Hematopoietic multipotent progenitor cell treated with erythropoietin and hydrocortisone succinate and interleukin-3 and kit ligand, for 8 days (in vitro differentiated cells): ENCODE results near the gene KCNH4.
A peak's percentile ranks its signal among the peaks of the same experiment; 100 is the strongest.
"Not testable (repeated sequence)": the region's sequence is repeated elsewhere in the genome, so short reads cannot be mapped to it uniquely, and the experiment has no call there.

Experiments
- DNase-seq: peaks from one replicate; pipeline ENCODE4 v3.0.0-alpha.2; 2015

Gene KCNH4

DNA sequence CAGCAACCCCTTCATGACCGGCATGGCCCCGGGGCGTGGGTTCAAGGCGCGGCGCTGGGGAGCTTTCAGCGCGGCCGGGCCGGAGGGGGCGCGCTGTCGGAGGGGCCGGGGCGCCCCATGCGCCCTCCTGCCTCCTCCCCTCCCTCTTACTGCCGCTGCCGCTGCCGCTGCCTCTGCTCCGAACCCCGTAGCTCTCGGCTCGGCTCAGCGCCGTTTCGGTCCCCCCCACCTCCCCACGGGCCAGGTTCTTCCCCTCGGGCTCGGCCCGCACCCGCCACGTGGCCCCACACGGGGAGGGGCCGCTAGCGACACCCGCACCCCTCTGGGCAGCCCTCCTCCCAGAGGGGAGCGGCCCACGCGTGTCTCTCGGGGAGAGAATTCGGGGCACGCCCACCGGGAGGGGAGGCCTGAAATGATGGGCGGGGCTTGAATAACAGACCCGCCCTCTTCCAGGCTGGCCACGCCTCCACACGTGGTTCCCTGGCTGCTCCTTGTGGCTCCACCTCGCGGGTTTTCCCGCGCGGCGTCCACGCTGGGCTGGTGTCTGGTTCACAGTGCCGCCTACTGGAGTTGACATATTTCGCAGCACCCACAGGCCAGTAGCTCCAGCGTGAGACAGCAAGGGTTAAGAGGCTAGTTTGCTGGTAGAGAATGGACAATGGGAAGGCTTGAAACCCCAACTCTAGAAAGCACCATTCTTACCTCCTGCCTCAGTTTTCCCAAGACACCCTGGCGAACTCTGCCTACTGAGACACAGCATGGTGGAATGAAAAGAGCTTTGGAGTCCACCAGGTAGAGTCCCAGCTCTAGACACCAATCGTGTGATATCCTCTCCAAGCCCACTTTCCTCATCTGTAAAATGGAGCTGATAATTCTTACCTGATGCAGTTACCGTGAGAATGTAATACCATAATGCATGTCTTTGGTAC is at the start of gene KCNH4:
Gene KCNH4, minus strand, starts transcription at position 221 of the 929 bp plus-strand sequence. Its CDS starts 197 bp downstream, at position 24.
- peak; percentile 90 for DNase-seq

DNA sequence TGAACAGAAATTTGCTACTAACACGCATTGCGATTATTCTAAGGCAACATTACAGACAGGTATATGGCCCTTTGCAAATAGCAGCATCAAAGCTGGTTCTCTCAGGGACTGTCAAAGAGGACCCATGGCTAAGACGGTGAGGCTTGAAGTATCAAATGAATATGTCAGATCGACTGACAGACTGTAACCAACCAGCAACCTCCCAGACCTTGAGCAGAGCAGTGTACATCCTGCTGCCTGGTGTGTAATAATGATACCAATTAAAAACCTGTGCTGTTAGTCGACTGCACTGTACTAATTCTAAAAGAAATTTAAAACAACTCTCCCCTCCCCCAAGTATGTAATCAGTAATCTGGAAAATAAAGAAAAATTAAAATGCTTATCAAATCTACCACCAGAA is 49.3 kb upstream of the KCNH4 start:
- DNase-seq: no peak

- no peak for DNase-seq
Measured at GRCh38 chr17:42227849-42228700, 47.1 kb upstream of the KCNH4 start.

DNA sequence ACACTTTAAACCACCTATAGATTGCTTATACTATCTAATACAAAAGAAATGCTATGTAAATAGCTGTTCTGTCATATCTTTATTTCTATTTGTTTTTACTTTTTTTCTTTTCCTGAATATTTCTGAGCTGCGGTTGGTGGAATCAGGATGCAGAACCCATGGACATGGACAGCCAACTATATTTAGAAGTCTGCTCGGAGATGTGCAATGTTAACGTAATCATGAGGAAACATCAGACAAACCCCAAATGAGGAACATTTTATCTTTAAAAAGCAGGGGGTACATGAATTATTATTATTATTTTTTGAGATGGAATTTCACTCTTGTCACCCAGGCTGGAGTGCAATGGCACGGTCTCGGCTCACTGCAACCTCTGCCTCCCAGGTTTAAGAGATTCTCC is 44.7 kb upstream of the KCNH4 start:
- no peak for DNase-seq

DNA sequence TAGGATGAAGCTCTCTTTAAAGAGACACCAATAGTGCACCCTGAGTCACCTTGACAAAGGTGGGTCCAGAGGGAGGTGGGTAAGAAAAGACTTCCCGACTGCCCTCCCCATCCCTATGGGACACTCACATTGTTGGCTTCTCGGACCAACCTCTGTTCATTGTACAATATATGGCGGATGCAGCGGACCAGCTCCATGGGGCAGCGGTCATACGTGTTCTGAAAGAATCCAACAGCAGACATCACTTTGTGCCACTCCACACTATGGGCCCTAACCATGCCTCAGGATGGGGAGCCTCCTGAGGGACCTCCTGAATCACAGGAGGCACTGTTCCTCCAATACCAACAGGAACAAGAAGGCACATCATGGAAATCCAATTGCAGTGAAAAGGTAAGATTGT is 43.7 kb upstream of the KCNH4 start:
- no peak for DNase-seq

DNA sequence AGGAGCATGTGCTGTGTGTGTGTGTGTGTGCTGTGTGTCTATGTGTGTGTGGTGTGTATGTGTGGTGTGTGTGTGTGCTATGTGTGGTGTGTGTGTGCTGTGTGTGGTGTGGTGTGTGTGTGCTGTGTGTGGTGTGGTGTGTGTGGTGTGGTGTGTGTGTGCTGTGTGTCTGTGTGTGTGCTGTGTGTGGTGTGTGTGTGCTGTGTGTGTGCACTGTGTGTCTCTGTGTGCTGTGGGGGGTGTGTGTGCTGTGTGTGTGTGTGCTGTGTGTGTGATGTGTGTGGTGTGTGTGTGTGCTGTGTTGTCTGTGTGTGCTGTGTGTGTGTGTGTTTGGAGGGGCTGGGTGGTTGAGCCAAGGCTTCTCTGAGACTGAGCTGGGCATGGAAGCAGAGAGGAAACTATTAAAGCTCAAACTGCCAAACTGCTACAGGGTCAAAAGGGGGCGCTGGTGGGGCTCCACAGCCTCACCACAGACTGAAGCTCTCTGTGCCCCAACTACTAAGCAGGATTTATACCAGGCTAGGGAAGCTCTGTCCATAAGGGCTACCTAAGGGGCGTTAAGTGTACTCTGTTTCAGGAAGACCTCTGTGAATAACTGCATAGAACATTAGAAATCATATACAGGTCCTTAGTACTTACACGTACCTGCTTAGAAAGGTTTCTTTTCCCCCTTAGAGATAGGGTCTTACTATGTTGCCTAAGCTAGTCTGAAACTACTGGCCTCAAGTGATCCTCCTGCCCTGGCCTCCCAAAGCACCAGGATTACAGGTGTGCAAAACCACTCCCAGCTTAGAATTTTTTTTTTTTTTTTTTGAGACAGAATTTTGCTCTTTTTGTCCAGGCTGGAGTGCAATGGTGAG is 41.2 kb upstream of the KCNH4 start:
- peak; percentile 79 for DNase-seq

DNA sequence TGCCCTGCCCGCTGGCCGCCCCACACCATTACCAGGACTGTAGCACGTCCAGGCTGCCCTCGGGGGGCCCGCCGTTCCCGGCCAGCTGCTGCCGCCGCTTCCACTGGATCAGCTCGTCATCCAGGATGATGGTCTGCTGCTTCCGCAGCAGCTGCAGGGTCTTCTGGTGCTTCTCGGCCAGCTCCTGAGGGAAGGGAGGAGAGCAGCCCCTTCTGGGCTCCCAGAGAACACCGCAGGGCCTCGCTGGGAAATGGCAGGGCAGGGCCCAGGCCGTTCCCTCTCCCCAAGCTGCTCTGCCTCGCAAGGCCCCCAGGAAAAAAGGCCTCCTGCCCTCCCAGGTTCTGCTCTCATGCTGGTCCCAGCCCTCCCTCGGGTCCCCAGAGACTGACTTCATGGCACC is 38.3 kb upstream of the KCNH4 start:
- DNase-seq: not testable (repeated sequence)

DNA sequence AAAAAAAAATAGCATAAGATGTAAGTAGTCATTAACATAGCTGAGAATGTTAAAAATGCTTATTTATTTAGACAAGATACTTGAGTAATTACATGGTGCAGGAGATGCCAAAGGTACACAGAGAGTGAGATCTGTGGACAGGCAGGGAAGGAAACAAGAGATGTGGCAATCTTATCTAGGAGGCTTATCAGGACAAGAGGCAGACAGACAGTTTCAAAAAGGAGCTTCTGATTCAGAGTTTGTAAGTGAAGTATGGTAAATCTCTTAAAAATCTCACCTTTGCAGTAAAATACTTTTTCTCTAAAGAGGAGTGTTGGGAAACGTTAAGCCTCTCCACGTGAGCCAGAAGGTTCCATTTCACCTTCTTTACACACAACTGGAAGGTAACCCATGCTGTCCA is 33.2 kb upstream of the KCNH4 start:
- no peak for DNase-seq

- DNase-seq: no peak
Measured at GRCh38 chr17:42212382-42212781, 31.4 kb upstream of the KCNH4 start.

DNA sequence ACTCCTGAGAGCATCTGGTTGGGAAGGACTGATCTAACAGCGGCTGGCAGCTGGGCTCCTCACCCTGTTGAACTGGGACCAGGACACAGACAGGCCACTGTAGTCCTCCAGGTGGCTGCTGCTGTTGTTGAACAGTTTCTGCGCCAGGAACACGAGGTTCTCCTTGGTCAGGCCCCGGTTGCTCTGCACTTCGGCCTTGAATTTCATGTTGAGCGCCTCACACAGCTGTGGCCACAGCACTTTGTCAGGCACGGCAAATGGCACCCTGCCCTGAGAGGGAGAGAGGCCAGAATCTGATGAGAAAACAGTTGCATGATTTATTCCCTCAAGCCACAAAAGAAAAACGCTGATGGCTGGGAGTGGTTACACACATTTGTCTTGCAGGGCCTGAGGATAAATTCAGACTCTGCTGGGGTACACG is 31.0 kb upstream of the KCNH4 start:
- DNase-seq: not testable (repeated sequence)

DNA sequence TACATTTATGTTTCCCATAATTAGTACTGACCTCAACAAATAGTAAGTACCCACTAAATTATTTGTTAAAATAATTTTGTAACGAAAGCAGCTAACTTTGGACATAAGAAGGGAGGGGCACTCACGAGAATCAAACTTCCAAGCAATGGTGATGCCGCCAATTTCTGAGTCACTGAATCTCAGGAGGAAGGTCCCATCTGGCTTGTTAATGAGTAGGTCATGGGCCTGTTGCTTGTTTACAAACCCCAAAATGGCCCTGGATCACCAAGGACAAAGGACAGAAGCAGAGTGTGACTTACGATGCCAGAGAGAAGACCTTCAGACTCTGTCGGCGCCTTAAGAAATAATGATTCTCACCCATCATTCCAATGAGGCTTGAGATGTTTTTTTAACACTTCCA is 29.1 kb upstream of the KCNH4 start:
- no peak for DNase-seq

GRCh38 chr17:42206153-42206612 is 25.2 kb upstream of the KCNH4 start:
- not testable (repeated sequence) for DNase-seq

GRCh38 chr17:42203354-42203753 is 22.4 kb upstream of the KCNH4 start:
- no peak for DNase-seq

DNA sequence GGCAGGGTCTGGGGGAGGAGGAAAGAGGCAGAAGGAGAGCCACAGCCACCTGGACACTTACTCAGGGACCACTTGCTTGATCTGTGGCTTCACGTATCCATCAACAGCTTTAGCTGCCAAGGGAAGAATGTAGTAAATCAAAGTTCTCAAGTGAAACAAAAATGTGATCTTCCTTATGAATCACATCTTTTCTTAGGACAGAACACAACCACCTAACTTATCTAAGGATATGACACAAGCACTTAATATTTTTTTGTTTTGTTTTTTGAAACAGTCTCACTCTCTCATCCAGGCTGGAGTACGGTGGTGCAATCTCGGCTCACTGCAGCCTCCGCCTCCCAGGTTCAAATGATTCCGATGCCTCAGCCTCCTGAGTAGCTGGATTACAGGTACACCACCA is 21.8 kb upstream of the KCNH4 start:
- no peak for DNase-seq

- no peak for DNase-seq
Measured at GRCh38 chr17:42202159-42202558, 21.2 kb upstream of the KCNH4 start.

- no peak for DNase-seq
Measured at GRCh38 chr17:42201458-42201772, 20.5 kb upstream of the KCNH4 start.

- no peak for DNase-seq
Measured at GRCh38 chr17:42200706-42201457, 19.9 kb upstream of the KCNH4 start.

GRCh38 chr17:42199416-42200011 is 18.6 kb upstream of the KCNH4 start:
- DNase-seq: peak; percentile 45

- peak; percentile 42 for DNase-seq
Measured at GRCh38 chr17:42198897-42199296, 18.0 kb upstream of the KCNH4 start.

DNA sequence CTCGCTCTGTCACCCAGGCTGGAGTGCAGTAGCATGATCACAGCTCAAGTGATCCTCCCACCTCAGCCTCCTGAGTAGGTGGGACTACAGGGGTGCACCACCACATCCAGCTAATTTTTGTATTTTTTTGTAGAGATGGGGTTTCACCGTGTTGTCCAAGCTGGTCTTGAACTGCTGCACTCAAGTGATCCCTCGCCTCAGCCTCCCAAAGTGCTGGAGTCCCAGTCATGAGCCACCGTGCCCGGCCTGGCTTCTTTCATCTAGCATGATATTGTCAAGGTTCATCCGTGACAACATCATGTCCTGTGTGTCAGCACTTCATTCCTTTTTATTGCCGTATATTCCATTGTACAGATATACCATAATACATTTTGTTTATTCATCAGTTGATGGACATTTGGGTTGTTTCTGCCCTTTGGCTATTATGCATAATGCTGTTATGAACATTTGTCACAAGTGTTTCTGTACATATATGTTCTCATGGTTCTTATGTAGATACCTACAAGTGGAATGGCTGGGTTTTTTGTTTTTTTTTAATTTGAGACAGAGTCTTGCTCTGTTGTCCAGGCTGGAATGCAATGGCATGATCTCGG is 16.7 kb upstream of the KCNH4 start:
- no peak for DNase-seq
